ENCODE measurements around the gene ZFAND3. TPM values are rescaled to one million over a fixed set of nuclear protein-coding genes. Genes with fewer than 3 reads are reported as not detected.

ZFAND3 gene
- polyA plus RNA-seq, 1 of the 3 experiments (the other 2 are of a cell fraction) = 16.7 TPM

DNA sequence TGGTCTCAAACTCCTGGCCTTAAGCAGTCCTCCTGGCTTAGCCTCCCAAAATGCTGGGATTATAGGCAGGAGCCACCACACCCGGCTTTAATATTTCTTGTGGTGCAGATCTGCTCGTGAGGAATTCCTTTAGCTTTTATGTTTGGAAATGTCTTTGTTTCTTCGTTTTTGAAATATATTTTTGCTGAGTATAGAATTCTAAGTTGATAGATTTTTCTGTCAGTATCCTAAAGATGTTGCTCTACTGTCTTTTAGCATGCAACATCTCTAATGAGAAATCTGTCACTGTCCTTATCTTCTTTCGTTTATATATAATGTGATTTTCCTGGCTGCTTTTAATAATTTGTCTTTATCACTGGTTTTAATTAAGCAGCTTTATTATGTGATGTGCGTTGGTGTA lies 75.1 kb downstream of the ZFAND3 start:
- 96% methylated on average over 5 of the region's 5 CpGs for WGBS (ENCODE audit: low lambda C conversion rate)
- peaks cover 3 to 6% of the 10 kb centered on the region in 2 experiments; a peak in 2 of 4 replicates for H3K4me1 ChIP-seq (ENCODE audit: control insufficient read depth in 1 of 2, insufficient read depth in 2 of 2, low read depth in 1 of 2, low read length in 1 of 2)
- no peaks in the 10 kb centered on the region for H3K9me3 ChIP-seq
- H3K9ac ChIP-seq = no peak overlapping the region
- TF ChIP-seq POLR2AphosphoS5 (IDR thresholded peaks at IDR 0.05; ENCODE audit: low read depth, low read length) (no peak), JUND (IDR thresholded peaks at IDR 0.05) (no peak), ELF1 (IDR thresholded peaks at IDR 0.05) (no peak), MEF2A (IDR thresholded peaks at IDR 0.05; ENCODE audit: borderline replicate concordance, low read depth) (no peak)
- TF ChIP-seq, protein P1, sequence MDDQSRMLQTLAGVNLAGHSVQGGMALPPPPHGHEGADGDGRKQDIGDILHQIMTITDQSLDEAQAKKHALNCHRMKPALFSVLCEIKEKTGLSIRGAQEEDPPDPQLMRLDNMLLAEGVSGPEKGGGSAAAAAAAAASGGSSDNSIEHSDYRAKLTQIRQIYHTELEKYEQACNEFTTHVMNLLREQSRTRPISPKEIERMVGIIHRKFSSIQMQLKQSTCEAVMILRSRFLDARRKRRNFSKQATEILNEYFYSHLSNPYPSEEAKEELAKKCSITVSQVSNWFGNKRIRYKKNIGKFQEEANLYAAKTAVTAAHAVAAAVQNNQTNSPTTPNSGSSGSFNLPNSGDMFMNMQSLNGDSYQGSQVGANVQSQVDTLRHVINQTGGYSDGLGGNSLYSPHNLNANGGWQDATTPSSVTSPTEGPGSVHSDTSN (IDR thresholded peaks at IDR 0.05) = no peak
- TF ChIP-seq, protein P2, sequence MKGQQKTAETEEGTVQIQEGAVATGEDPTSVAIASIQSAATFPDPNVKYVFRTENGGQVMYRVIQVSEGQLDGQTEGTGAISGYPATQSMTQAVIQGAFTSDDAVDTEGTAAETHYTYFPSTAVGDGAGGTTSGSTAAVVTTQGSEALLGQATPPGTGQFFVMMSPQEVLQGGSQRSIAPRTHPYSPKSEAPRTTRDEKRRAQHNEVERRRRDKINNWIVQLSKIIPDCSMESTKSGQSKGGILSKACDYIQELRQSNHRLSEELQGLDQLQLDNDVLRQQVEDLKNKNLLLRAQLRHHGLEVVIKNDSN (IDR thresholded peaks at IDR 0.05; ENCODE audit: borderline replicate concordance, low read depth) = no peak
- TF ChIP-seq, protein P3, sequence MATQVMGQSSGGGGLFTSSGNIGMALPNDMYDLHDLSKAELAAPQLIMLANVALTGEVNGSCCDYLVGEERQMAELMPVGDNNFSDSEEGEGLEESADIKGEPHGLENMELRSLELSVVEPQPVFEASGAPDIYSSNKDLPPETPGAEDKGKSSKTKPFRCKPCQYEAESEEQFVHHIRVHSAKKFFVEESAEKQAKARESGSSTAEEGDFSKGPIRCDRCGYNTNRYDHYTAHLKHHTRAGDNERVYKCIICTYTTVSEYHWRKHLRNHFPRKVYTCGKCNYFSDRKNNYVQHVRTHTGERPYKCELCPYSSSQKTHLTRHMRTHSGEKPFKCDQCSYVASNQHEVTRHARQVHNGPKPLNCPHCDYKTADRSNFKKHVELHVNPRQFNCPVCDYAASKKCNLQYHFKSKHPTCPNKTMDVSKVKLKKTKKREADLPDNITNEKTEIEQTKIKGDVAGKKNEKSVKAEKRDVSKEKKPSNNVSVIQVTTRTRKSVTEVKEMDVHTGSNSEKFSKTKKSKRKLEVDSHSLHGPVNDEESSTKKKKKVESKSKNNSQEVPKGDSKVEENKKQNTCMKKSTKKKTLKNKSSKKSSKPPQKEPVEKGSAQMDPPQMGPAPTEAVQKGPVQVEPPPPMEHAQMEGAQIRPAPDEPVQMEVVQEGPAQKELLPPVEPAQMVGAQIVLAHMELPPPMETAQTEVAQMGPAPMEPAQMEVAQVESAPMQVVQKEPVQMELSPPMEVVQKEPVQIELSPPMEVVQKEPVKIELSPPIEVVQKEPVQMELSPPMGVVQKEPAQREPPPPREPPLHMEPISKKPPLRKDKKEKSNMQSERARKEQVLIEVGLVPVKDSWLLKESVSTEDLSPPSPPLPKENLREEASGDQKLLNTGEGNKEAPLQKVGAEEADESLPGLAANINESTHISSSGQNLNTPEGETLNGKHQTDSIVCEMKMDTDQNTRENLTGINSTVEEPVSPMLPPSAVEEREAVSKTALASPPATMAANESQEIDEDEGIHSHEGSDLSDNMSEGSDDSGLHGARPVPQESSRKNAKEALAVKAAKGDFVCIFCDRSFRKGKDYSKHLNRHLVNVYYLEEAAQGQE (IDR thresholded peaks at IDR 0.05; ENCODE audit: low read depth, low read length) = no peak
- TF ChIP-seq, protein P4, sequence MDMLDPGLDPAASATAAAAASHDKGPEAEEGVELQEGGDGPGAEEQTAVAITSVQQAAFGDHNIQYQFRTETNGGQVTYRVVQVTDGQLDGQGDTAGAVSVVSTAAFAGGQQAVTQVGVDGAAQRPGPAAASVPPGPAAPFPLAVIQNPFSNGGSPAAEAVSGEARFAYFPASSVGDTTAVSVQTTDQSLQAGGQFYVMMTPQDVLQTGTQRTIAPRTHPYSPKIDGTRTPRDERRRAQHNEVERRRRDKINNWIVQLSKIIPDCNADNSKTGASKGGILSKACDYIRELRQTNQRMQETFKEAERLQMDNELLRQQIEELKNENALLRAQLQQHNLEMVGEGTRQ (IDR thresholded peaks at IDR 0.05; ENCODE audit: borderline replicate concordance, low read depth, low read length) = no peak
- peaks cover 0 to 13% of the 10 kb centered on the region in 2 experiments for H3K36me3 ChIP-seq (replicated peaks in 1 of 2; ENCODE audit: control insufficient read depth in 1 of 2, insufficient read depth in 2 of 2, low read length in 1 of 2)
- no peak overlapping the region for H3K27ac ChIP-seq (ENCODE audit: low read depth in 2 of 2, low read length in 1 of 2)
- no peaks in the 10 kb centered on the region for H3K9me2 ChIP-seq
- H3K4me2 ChIP-seq = no peak overlapping the region
- no peak overlapping the region for H3K4me3 ChIP-seq (ENCODE audit: low read depth in 2 of 2, low read length in 1 of 2)
- H4K20me1 ChIP-seq (ENCODE audit: insufficient read depth) = peaks cover 71% of the 10 kb centered on the region
- ChIA-PET CTCF (interaction anchor here (0.6 to 1.3 kb wide), 2 partner anchors 9 to 89 kb away, joined by 3 to 5 read pairs; no protein-coding TSS in a partner anchor), POLR2A (no interaction called here)
- no peak overlapping the region for H2AFZ ChIP-seq (ENCODE audit: low read depth)
- DNase-seq = no peak
- peaks cover 10% of the 10 kb centered on the region for H3F3A ChIP-seq (replicated peaks; ENCODE audit: insufficient read depth)
- peaks cover 96% of the 10 kb centered on the region for H3K79me2 ChIP-seq (ENCODE audit: insufficient read depth)
- no peaks in the 10 kb centered on the region for H3K27me3 ChIP-seq (ENCODE audit: insufficient read depth)

DNA sequence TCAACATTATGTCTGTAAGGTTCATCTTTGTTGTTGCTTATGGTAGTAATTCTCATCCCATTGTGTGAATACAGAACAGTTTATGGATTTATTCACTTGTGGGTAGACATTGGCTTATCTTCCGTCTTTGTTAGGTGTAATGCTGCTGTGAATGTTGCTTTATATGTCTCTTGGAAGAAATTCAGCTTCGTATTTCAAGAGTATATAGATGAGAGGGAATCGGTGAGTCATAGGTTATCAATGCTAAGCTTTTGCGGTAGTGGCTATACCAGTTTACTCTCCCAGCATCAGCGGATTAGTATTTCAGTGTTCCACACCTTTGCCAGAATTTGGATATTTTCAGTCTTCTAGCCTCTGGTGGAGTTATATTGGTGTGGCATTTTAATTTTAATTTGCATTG lies 77.8 kb downstream of the ZFAND3 start:
- CTCF ChIA-PET = interaction anchor here (1.4 kb wide), 1 partner anchor 9 kb away, joined by 5 read pairs; no protein-coding TSS in a partner anchor
- 74% methylated on average over 5 of the region's 5 CpGs for WGBS (ENCODE audit: low lambda C conversion rate)
- H3K79me2 ChIP-seq (ENCODE audit: insufficient read depth) = peaks cover 97% of the 10 kb centered on the region

More for the DNA sequence above, 77.8 kb downstream of the ZFAND3 start:
- peaks cover 0 to 6% of the 10 kb centered on the region in 2 experiments; a peak in 2 of 4 replicates for H3K4me1 ChIP-seq (ENCODE audit: control insufficient read depth in 1 of 2, insufficient read depth in 2 of 2, low read depth in 1 of 2, low read length in 1 of 2)
- H3K9me3 ChIP-seq = no peaks in the 10 kb centered on the region
- peaks cover 10% of the 10 kb centered on the region for H3F3A ChIP-seq (replicated peaks; ENCODE audit: insufficient read depth)
- H3K27ac ChIP-seq (ENCODE audit: low read depth in 2 of 2, low read length in 1 of 2) = no peak overlapping the region
- H3K36me3 ChIP-seq (replicated peaks in 1 of 2; ENCODE audit: control insufficient read depth in 1 of 2, insufficient read depth in 2 of 2, low read length in 1 of 2) = peaks cover 0 to 13% of the 10 kb centered on the region in 2 experiments
- DNase-seq = no peak
- no peaks in the 10 kb centered on the region for H3K27me3 ChIP-seq (ENCODE audit: insufficient read depth)
- no peak overlapping the region for H2AFZ ChIP-seq (ENCODE audit: low read depth)
- no peaks in the 10 kb centered on the region for H3K9me2 ChIP-seq
- H3K9ac ChIP-seq = no peak overlapping the region
- peaks cover 78% of the 10 kb centered on the region for H4K20me1 ChIP-seq (ENCODE audit: insufficient read depth)
- no peak overlapping the region for H3K4me3 ChIP-seq (ENCODE audit: low read depth in 2 of 2, low read length in 1 of 2)
- POLR2A ChIA-PET = no interaction called here
- no peak for TF ChIP-seq SMC3 (IDR thresholded peaks at IDR 0.05; ENCODE audit: low read depth, low read length)
- peak; percentile 24; the same call in 1 of the 2 replicates for TF ChIP-seq JUND (IDR thresholded peaks at IDR 0.05)
- TF ChIP-seq FOXJ3 (CRISPR knock-in tag; IDR thresholded peaks at IDR 0.05) = no peak
- TF ChIP-seq SIN3A (IDR thresholded peaks at IDR 0.05; ENCODE audit: borderline replicate concordance, low read depth, low read length) = no peak
- TF ChIP-seq FOSL2 (IDR thresholded peaks at IDR 0.05; ENCODE audit: borderline replicate concordance, low read depth) = 0 out of 2 replicates have a peak, but pooled peaks have one; percentile 19
- TF ChIP-seq YY1 (IDR thresholded peaks at IDR 0.05; ENCODE audit: low read depth) = no peak
- TF ChIP-seq RXRA (IDR thresholded peaks at IDR 0.05; ENCODE audit: borderline replicate concordance, low read depth) = no peak
- no peak for TF ChIP-seq RFX5 (IDR thresholded peaks at IDR 0.05; ENCODE audit: low read length)
- no peak overlapping the region for H3K4me2 ChIP-seq

All from SK-N-SH (cell line).